OCI-LY1 (cell line): ENCODE data around the gene PPP1R2C.

Experiments
- H2AFZ ChIP-seq: fragments of 200-600 bp; sonication (generic), shearing (Covaris generic); 2 replicates; pipeline ENCODE4 v1.6.0; 2014; ENCODE audit warnings: antibody characterized with exemption, mild to moderate bottlenecking, low read length
- H3F3A ChIP-seq: fragments of 200-600 bp; sonication (generic), shearing (Covaris generic); 2 replicates; pipeline ENCODE4 v1.6.0; 2014; ENCODE audit warnings: mild to moderate bottlenecking, antibody characterized with exemption, low read length, moderate library complexity; ENCODE audit not compliant: insufficient read depth
- H3K27ac ChIP-seq: fragments of 200-600 bp; sonication (generic); 2 replicates; pipeline ENCODE4 v1.5.1; 2014; ENCODE audit warnings: low read length, mixed run types, mild to moderate bottlenecking, low read depth; ENCODE audit not compliant: poor library complexity, severe bottlenecking
- H3K27me3 ChIP-seq: fragments of 200-600 bp; sonication (generic); 2 replicates; pipeline ENCODE4 v1.6.0; 2014; ENCODE audit warnings: antibody characterized with exemption, mild to moderate bottlenecking, low read length, moderate library complexity; ENCODE audit not compliant: insufficient read depth
- H3K36me3 ChIP-seq: fragments of 200-600 bp; sonication (generic); 2 replicates; pipeline ENCODE4 v1.6.1; 2014; ENCODE audit warnings: mild to moderate bottlenecking, antibody characterized with exemption, low read length, moderate library complexity, mixed read lengths; ENCODE audit not compliant: insufficient read depth
- H3K4me1 ChIP-seq: fragments of 200-600 bp; sonication (generic); 2 replicates; pipeline ENCODE4 v1.5.1; 2014; ENCODE audit warnings: mild to moderate bottlenecking, low read length, moderate library complexity; ENCODE audit not compliant: insufficient read depth, severe bottlenecking
- H3K4me2 ChIP-seq: fragments of 200-600 bp; sonication (generic), shearing (Covaris generic); 2 replicates; pipeline ENCODE4 v1.6.1; 2014; ENCODE audit warnings: low read length
- H3K4me3 ChIP-seq: fragments of 200-600 bp; sonication (generic); 2 replicates; pipeline ENCODE4 v1.5.1; 2014; ENCODE audit warnings: low read length, low read depth, mild to moderate bottlenecking, mixed read lengths; ENCODE audit not compliant: poor library complexity, severe bottlenecking
- H3K79me2 ChIP-seq: fragments of 200-600 bp; shearing (Covaris generic); 2 replicates; pipeline ENCODE4 v1.6.1; 2016; ENCODE audit warnings: mixed run types, low read length, mixed read lengths; ENCODE audit not compliant: insufficient read depth
- H3K9ac ChIP-seq: fragments of 200-600 bp; sonication (generic), shearing (Covaris generic); 2 replicates; pipeline ENCODE4 v1.6.1; 2014; ENCODE audit warnings: mild to moderate bottlenecking, low read length, mixed read lengths
- H3K9me2 ChIP-seq: fragments of 200-600 bp; sonication (generic), shearing (Covaris generic); 2 replicates; pipeline ENCODE4 v1.6.1; 2014; ENCODE audit warnings: low read depth, mild to moderate bottlenecking, low read length, mixed read lengths
- H3K9me3 ChIP-seq: fragments of 200-600 bp; shearing (Covaris generic); 2 replicates; pipeline ENCODE4 v1.6.1; 2014; ENCODE audit warnings: low read length, mixed read lengths
- H4K20me1 ChIP-seq: fragments of 200-600 bp; sonication (generic), shearing (Covaris generic); 2 replicates; pipeline ENCODE4 v1.6.0; 2016; ENCODE audit warnings: mild to moderate bottlenecking, low read length; ENCODE audit not compliant: insufficient read depth
- EZH2 ChIP-seq: fragments of 200-600 bp; sonication (generic), shearing (Covaris generic); IDR thresholded peaks from 2 replicates; pipeline ENCODE4 v1.8.0; 2017; ENCODE audit warnings: borderline replicate concordance, mixed run types, mild to moderate bottlenecking, antibody characterized with exemption, low read length, moderate library complexity, mixed read lengths
- TF ChIP-seq, protein P1 (sequence below): fragments of 200-600 bp; sonication (generic), shearing (Covaris generic); IDR thresholded peaks from 2 replicates; pipeline ENCODE4 v1.5.1; 2017; ENCODE audit warnings: mild to moderate bottlenecking, antibody characterized with exemption, low read length, moderate library complexity, mixed read lengths

PPP1R2C gene

GRCh38 chrX:42823443-42823842 lies 45.5 kb upstream of the PPP1R2C start:
- no peaks in the 10 kb centered on the region for H3K36me3 ChIP-seq

GRCh38 chrX:42821803-42822443 lies 44.0 kb upstream of the PPP1R2C start:
- Histone ChIP-seq H3K36me3 (no peaks in the 10 kb centered on the region), H3K9me3 (no peaks in the 10 kb centered on the region; the same call in 1 of the 2 replicates), H3K27me3 (no peaks in the 10 kb centered on the region), H3K9ac (no peak overlapping the region), H3K27ac (no peak overlapping the region), H3K4me3 (no peak overlapping the region), H2AFZ (no peak overlapping the region), H4K20me1 (no peaks in the 10 kb centered on the region), H3F3A (no peaks in the 10 kb centered on the region), H3K4me2 (no peak overlapping the region), H3K9me2 (no peaks in the 10 kb centered on the region), H3K79me2 (no peaks in the 10 kb centered on the region), H3K4me1 (no peaks in the 10 kb centered on the region)
- TF ChIP-seq, protein P1, sequence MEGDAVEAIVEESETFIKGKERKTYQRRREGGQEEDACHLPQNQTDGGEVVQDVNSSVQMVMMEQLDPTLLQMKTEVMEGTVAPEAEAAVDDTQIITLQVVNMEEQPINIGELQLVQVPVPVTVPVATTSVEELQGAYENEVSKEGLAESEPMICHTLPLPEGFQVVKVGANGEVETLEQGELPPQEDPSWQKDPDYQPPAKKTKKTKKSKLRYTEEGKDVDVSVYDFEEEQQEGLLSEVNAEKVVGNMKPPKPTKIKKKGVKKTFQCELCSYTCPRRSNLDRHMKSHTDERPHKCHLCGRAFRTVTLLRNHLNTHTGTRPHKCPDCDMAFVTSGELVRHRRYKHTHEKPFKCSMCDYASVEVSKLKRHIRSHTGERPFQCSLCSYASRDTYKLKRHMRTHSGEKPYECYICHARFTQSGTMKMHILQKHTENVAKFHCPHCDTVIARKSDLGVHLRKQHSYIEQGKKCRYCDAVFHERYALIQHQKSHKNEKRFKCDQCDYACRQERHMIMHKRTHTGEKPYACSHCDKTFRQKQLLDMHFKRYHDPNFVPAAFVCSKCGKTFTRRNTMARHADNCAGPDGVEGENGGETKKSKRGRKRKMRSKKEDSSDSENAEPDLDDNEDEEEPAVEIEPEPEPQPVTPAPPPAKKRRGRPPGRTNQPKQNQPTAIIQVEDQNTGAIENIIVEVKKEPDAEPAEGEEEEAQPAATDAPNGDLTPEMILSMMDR = no peak
- no peak for TF ChIP-seq EZH2

More at GRCh38 chrX:42823443-42823842, 45.5 kb upstream of the PPP1R2C start:
- no peaks in the 10 kb centered on the region for H3K9me2 ChIP-seq
- no peak overlapping the region for H3K27ac ChIP-seq
- no peaks in the 10 kb centered on the region for H3F3A ChIP-seq
- no peaks in the 10 kb centered on the region for H3K4me1 ChIP-seq
- H3K27me3 ChIP-seq = no peaks in the 10 kb centered on the region
- no peaks in the 10 kb centered on the region for H4K20me1 ChIP-seq
- no peaks in the 10 kb centered on the region; the same call in 1 of the 2 replicates for H3K9me3 ChIP-seq
- H3K4me3 ChIP-seq = no peak overlapping the region
- TF ChIP-seq, protein P1 = no peak
- TF ChIP-seq EZH2 = no peak
- H3K4me2 ChIP-seq = no peak overlapping the region
- H3K9ac ChIP-seq = no peak overlapping the region
- H3K79me2 ChIP-seq = no peaks in the 10 kb centered on the region
- no peak overlapping the region for H2AFZ ChIP-seq

DNA sequence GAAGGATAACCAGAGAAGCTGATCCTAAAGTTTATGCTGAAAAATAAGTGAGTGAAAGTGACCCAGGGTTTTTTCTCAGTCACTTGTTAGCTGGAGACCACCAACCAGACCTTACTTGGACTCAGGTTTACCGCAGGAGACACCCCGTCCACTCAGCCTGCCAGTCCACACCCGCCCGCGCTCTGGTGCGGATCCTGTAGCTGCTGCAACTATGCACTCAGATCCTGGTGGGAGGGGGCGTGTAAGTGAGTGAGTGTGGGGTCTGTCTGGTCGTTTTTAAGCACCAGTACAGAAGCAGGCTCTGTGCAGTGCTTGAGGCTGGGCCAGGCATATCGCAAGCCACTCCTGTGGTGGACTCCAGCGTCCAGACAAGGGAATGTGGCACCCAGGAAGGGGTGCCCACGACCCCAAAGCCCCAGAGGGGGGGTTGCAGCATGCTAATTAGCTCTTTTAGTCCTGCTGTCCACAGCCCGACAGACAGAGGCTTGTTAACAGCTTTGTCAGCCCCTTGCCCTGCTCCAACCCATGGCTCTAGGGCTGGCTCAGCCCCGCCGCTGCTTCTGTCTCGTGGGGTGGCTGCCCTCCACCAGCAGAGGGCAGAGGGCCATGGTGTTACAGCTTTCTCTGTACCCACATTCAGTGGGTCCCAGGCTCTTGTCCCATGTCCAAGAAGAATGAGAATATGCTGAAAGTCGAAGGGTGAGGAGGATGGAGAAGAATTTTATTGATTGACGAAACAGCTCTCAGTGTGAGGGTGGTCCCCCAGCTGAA lies 40.4 kb upstream of the PPP1R2C start:
- TF ChIP-seq, protein P1 = no peak
- TF ChIP-seq EZH2 = no peak
- Histone ChIP-seq H3K4me3 (no peak overlapping the region), H3K4me2 (no peak overlapping the region), H3F3A (no peaks in the 10 kb centered on the region), H3K4me1 (no peaks in the 10 kb centered on the region), H4K20me1 (no peaks in the 10 kb centered on the region), H3K27ac (no peak overlapping the region), H2AFZ (no peak overlapping the region), H3K27me3 (no peaks in the 10 kb centered on the region), H3K9ac (no peak overlapping the region), H3K9me2 (no peaks in the 10 kb centered on the region), H3K36me3 (no peaks in the 10 kb centered on the region), H3K79me2 (no peaks in the 10 kb centered on the region), H3K9me3 (no peaks in the 10 kb centered on the region; the same call in 1 of the 2 replicates)
